ENCODE measurements around the gene PLEKHG7. TPM values are rescaled to one million over a fixed set of nuclear protein-coding genes. Genes with fewer than 3 reads are reported as not detected.
"Not testable (repeated sequence)": the region's sequence is repeated elsewhere in the genome, so short reads cannot be mapped to it uniquely, and the experiment has no call there.

Gene PLEKHG7
- polyA plus RNA-seq, 3 donors, result not detected

DNA sequence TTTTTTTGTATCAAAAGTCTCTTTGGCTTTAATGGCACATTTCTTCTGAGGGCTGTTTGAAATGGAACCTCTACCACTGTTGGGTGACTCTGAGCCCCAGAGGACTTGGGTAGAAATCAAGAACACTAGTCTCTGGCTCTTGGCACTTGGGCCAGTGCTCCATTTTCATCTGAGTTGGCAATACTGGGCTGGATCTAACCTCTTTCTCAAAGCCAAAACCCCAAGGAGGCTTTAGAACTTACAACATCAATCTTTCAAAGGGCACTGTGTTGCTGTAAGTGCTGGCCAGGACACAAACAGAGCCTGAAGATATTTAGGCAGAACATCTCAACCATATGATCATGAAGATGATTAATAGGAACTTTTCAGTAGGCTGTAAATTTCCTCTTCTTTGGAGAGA lies 34.0 kb upstream of the PLEKHG7 start:
- Histone ChIP-seq H3K79me2 (ENCODE audit: insufficient read depth, low read length) (no peaks in the 10 kb centered on the region), H3K4me3 (replicated peaks in 1 of 3; ENCODE audit: low read depth in 2 of 3, low read length in 3 of 3) (no peak overlapping the region), H3K9me3 (replicated peaks in 1 of 2; ENCODE audit: control insufficient read depth in 1 of 2, insufficient read depth in 1 of 2, low read length in 2 of 2) (peaks cover 0 to 3% of the 10 kb centered on the region in 2 donors), H3K4me2 (replicated peaks; ENCODE audit: extremely low read depth, low read length, poor library complexity, severe bottlenecking) (no peak overlapping the region), H2AFZ (ENCODE audit: insufficient read depth, low read depth, low read length, poor library complexity, severe bottlenecking) (no peak overlapping the region), H3K36me3 (replicated peaks in 1 of 2; ENCODE audit: control insufficient read depth in 1 of 2, insufficient read depth in 2 of 2, low read length in 2 of 2) (no peaks in the 10 kb centered on the region), H3K27ac (ENCODE audit: low read depth in 1 of 2, low read length in 2 of 2) (no peak overlapping the region), H4K20me1 (ENCODE audit: insufficient read depth, low read length) (no peaks in the 10 kb centered on the region), H3K9ac (ENCODE audit: insufficient read depth, low read length, poor library complexity, severe bottlenecking) (no peak overlapping the region), H3K4me1 (ENCODE audit: control insufficient read depth in 1 of 2, insufficient read depth in 2 of 2, low read length in 2 of 2) (no peaks in the 10 kb centered on the region), H3K27me3 (ENCODE audit: control insufficient read depth in 2 of 2, insufficient read depth in 2 of 2, low read length in 2 of 2) (no peaks in the 10 kb centered on the region)
- Mint-ChIP-seq H3K27ac (no peak overlapping the region), H3K4me3 (no peak overlapping the region), H3K36me3 (no peaks in the 10 kb centered on the region), H3K27me3 (ENCODE audit: low read depth in 3 of 3) (peaks cover 0 to 3% (median 1%) of the 10 kb centered on the region in 3 donors), H3K9me3 (peaks cover 0 to 9% (median 5%) of the 10 kb centered on the region in 7 donors), H3K4me1 (no peaks in the 10 kb centered on the region)
- intact Hi-C loops (cut with micrococcal nuclease), result no loop called here
- TF ChIP-seq, protein P1, sequence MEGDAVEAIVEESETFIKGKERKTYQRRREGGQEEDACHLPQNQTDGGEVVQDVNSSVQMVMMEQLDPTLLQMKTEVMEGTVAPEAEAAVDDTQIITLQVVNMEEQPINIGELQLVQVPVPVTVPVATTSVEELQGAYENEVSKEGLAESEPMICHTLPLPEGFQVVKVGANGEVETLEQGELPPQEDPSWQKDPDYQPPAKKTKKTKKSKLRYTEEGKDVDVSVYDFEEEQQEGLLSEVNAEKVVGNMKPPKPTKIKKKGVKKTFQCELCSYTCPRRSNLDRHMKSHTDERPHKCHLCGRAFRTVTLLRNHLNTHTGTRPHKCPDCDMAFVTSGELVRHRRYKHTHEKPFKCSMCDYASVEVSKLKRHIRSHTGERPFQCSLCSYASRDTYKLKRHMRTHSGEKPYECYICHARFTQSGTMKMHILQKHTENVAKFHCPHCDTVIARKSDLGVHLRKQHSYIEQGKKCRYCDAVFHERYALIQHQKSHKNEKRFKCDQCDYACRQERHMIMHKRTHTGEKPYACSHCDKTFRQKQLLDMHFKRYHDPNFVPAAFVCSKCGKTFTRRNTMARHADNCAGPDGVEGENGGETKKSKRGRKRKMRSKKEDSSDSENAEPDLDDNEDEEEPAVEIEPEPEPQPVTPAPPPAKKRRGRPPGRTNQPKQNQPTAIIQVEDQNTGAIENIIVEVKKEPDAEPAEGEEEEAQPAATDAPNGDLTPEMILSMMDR (IDR thresholded peaks at IDR 0.05), result no peak
- no peak for DNase-seq

- not testable (repeated sequence) for H3K27ac Mint-ChIP-seq, H3K4me3 Mint-ChIP-seq
Observed at GRCh38 chr12:92671524-92671923, 31.3 kb upstream of the PLEKHG7 start.

More at GRCh38 chr12:92671524-92671923, 31.3 kb upstream of the PLEKHG7 start:
- H3K36me3 Mint-ChIP-seq; H3K4me2 ChIP-seq (replicated peaks; ENCODE audit: extremely low read depth, low read length, poor library complexity, severe bottlenecking); H3K79me2 ChIP-seq (ENCODE audit: insufficient read depth, low read length); H2AFZ ChIP-seq (ENCODE audit: insufficient read depth, low read depth, low read length, poor library complexity, severe bottlenecking); H3K27me3 Mint-ChIP-seq (ENCODE audit: low read depth in 3 of 3); H3K9me3 Mint-ChIP-seq; H3K9me3 ChIP-seq (replicated peaks in 1 of 2; ENCODE audit: control insufficient read depth in 1 of 2, insufficient read depth in 1 of 2, low read length in 2 of 2); H3K4me1 ChIP-seq (ENCODE audit: control insufficient read depth in 1 of 2, insufficient read depth in 2 of 2, low read length in 2 of 2); H4K20me1 ChIP-seq (ENCODE audit: insufficient read depth, low read length); H3K27me3 ChIP-seq (ENCODE audit: control insufficient read depth in 2 of 2, insufficient read depth in 2 of 2, low read length in 2 of 2); DNase-seq; H3K27ac ChIP-seq (ENCODE audit: low read depth in 1 of 2, low read length in 2 of 2); intact Hi-C loops (cut with micrococcal nuclease); H3K36me3 ChIP-seq (replicated peaks in 1 of 2; ENCODE audit: control insufficient read depth in 1 of 2, insufficient read depth in 2 of 2, low read length in 2 of 2); H3K9ac ChIP-seq (ENCODE audit: insufficient read depth, low read length, poor library complexity, severe bottlenecking); H3K4me1 Mint-ChIP-seq; H3K4me3 ChIP-seq (replicated peaks in 1 of 3; ENCODE audit: low read depth in 2 of 3, low read length in 3 of 3): not testable (repeated sequence)
- 100% methylated on average over 2 of the region's 11 CpGs for WGBS (ENCODE audit: insufficient coverage)
